Endothelial cell (in vitro differentiated cells): Measurements from ENCODE around the gene MDH1B. TPM values are rescaled to one million over a fixed set of nuclear protein-coding genes. Genes with fewer than 3 reads are reported as not detected.
A peak's percentile ranks its signal among the peaks of the same experiment; 100 is the strongest.

Experiments used
- DNase-seq: peaks from one replicate; pipeline ENCODE4 v3.0.0; 2021; ENCODE audit warnings: low spot score
- H3K27ac Mint-ChIP-seq: one replicate; pipeline ENCODE4 v1.8.0; 2021; ENCODE audit warnings: mixed read lengths, inconsistent platforms; ENCODE audit not compliant: unreplicated experiment
- H3K27me3 Mint-ChIP-seq: one replicate; pipeline ENCODE4 v1.8.0; 2021; ENCODE audit warnings: mild to moderate bottlenecking, moderate library complexity, mixed read lengths, inconsistent platforms; ENCODE audit not compliant: unreplicated experiment
- H3K36me3 Mint-ChIP-seq: one replicate; pipeline ENCODE4 v1.8.0; 2021; ENCODE audit warnings: mild to moderate bottlenecking, low read depth, mixed read lengths, inconsistent platforms; ENCODE audit not compliant: unreplicated experiment
- H3K4me1 Mint-ChIP-seq: one replicate; pipeline ENCODE4 v1.8.0; 2021; ENCODE audit warnings: mild to moderate bottlenecking, mixed read lengths, inconsistent platforms; ENCODE audit not compliant: unreplicated experiment
- H3K4me3 Mint-ChIP-seq: one replicate; pipeline ENCODE4 v1.8.0; 2021; ENCODE audit warnings: mild to moderate bottlenecking, mixed read lengths, inconsistent platforms; ENCODE audit not compliant: unreplicated experiment
- H3K9me3 Mint-ChIP-seq: one replicate; pipeline ENCODE4 v1.8.0; 2021; ENCODE audit warnings: mixed read lengths, inconsistent platforms; ENCODE audit not compliant: unreplicated experiment
- CTCF ChIP-seq: fragments of 200-600 bp; sonication (generic); IDR thresholded peaks from one replicate; pipeline ENCODE4 v1.5.0; 2021; ENCODE audit warnings: antibody characterized with exemption; ENCODE audit not compliant: unreplicated experiment
- total RNA-seq: library from RNA; stranded (reverse); fragmentation: NEBNext Ultra II Directional; extraction: Animal tissue kit (Norgen Biotek cat#: 25700); gene quantifications from one replicate; pipeline ENCODE4 v1.2.1, GENCODE V29; 2021; ENCODE audit not compliant: unreplicated experiment

The MDH1B gene
- total RNA-seq, 1 donor from 2014 or later: 2.3 TPM

DNA sequence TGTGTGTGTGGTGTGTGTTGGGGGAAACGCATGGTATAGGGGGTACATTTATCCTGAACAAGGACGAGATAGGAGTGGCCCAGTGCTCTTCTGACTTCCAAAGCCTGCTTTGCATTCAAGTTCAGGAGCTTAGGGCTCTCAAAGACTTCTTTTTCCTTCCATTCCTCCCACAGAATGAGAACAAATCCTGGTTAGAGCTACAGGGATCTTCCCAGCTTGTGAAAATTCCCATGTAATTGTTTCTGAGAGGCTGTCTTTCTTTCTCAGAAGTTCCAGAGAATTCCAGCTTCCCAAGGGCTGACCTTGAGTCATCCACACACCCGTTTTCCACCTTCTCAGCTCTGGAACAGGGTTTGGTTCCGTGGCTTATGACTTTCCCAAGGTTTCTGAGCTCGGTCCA, 39.2 kb upstream of the MDH1B start:
- Mint-ChIP-seq H3K27me3 (peaks cover 11% of the 10 kb centered on the region), H3K4me3 (no peak overlapping the region), H3K27ac (no peak overlapping the region), H3K9me3 (no peaks in the 10 kb centered on the region), H3K4me1 (peaks cover 60% of the 10 kb centered on the region), H3K36me3 (no peaks in the 10 kb centered on the region)
- TF ChIP-seq CTCF: no peak
- DNase-seq: no peak

DNA sequence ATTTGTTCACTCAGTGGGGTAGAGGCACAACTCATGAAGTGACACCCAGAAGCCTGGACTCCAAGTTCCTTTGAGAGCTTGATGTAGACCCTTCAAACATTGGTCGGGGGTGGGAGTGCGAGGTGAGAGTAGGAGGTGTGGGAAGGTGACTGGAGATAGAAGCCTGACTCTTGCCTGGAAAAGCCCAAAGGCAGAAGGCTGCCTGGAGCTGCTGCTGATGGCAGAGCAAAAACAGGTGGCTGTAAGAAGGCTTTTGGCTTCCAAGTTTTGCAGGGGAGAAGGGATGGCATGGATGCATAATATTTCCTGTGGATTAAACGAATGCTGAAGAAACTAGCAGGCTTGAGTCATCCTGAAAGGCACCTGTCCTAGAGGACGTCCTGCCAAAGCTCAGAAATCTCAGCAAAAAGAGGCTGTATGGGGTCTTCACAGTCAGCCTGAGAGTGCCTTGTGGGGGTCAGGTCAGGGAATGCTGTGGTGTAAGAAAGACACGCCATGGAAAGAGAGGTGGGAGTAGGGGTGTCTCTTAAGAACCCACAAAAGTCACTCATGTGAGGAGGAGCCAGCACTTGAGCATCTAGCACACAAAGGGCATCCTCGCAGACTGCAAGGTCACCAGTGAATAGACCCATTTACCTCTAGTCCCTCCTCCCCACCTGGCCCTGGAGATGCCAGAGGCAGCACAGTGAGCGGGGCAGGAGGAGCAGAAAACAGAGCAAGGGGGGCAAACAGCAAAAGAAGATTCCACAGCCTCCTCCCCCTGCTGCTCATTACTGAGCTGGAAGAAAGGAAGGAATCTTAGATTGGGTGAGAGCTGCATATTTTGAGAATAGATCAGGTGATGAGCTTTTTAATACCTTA, 37.8 kb upstream of the MDH1B start:
- Mint-ChIP-seq H3K4me3 (no peak overlapping the region), H3K27me3 (peaks cover 11% of the 10 kb centered on the region), H3K4me1 (peaks cover 61% of the 10 kb centered on the region), H3K9me3 (no peaks in the 10 kb centered on the region), H3K36me3 (peaks cover 3% of the 10 kb centered on the region), H3K27ac (no peak overlapping the region)
- DNase-seq: no peak
- no peak for TF ChIP-seq CTCF

DNA sequence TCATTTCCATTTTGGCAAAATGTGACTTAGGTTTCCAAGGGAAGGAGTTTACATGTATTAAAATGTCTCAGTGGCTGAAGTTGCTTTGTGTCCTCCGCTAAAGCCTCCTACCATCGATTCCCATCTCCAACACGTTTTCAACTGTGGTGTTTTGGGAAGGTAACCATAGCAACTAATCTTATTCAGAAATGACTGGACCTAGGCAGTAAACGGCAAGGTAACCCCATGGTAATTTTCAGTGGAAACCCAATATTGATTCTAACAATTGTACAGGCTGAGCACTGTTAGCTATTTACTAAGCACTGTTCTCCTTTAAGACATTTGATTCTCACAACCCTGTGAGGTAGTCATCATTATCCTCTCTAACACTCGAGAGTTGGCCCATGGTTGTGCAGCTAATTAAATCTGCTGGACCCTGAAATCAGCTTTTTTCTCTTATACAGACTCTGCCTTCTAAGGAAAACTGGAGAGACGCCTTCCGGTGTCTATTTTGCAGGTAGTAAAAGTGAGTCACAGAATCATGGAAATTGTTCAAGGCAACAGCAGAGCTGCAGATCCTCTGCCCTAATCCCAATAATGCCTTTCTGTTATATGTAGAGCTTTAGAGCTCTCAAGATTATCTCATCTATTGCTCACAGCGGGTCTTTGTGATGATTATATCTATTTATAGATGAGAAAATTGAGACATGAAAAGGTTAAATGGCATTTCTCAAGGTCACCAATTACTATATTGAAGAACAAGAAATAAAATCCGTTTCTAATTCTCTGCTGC, 36.5 kb upstream of the MDH1B start:
- H3K9me3 Mint-ChIP-seq: no peaks in the 10 kb centered on the region
- peaks cover 57% of the 10 kb centered on the region for H3K4me1 Mint-ChIP-seq
- no peak overlapping the region for H3K4me3 Mint-ChIP-seq
- H3K36me3 Mint-ChIP-seq: peaks cover 4% of the 10 kb centered on the region
- H3K27me3 Mint-ChIP-seq: peaks cover 9% of the 10 kb centered on the region
- no peak for TF ChIP-seq CTCF
- no peak overlapping the region for H3K27ac Mint-ChIP-seq
- no peak for DNase-seq

- Mint-ChIP-seq H3K4me3 (no peak overlapping the region), H3K27ac (peak overlapping the region; percentile 68), H3K9me3 (no peaks in the 10 kb centered on the region), H3K36me3 (peaks cover 4% of the 10 kb centered on the region), H3K27me3 (peaks cover 9% of the 10 kb centered on the region), H3K4me1 (peaks cover 49% of the 10 kb centered on the region)
- DNase-seq: peak; percentile 66
- TF ChIP-seq CTCF: peak; percentile 76
These were observed 35.6 kb upstream of the MDH1B start for GRCh38 chr2:206800506-206801417.
